ENCODE data around the gene NOTUM. TPM values are rescaled to one million over a fixed set of nuclear protein-coding genes. Genes with fewer than 3 reads are reported as not detected.

The NOTUM gene
- total and polyA plus RNA-seq, 2 experiments from 2014 or later, result 0.29 to 1.6 TPM

DNA sequence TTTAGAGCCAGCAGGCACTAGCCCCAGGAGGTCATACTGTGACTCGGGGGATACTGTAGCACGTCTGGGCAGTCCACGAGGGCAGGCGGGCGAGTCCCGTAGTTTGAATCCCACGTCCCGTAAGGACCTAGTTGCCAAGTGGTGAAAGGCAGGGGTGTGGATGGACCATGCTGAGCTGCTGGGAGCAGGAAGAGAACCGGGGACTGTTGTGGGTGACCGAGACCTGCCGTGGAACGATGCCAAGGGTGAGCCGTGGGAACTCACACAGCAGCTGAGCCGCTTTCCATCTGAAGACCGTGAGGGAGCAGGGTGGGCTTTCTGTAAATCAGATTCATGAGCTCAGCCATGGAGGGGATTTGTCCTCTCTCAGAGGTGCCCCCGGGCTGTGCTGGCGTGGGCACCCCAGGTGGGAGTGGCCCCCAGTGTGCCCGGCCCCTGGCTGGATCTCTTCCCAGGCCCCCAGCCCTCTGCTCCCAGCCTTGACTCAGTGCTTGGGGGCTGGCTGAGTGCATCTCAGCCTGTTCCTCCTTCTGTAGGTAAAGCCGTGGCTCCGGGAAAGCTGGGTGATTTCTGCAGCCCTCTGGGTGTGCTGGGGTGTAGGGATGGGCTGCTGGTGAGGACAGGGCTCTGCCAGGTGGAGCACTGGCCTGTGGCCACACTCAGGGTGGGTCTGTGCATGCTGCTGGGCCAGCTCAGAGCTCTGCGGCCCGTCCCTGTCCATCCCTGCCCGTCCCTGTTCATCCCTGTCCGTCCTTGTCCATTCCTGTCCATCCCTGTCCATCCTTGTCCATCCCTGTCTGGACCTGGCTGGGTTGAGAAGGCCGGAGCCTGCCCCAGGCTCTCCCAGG lies 30.1 kb upstream of the NOTUM start:
- Histone ChIP-seq H3K4me3 (no peak overlapping the region), H3K27me3 (ENCODE audit: insufficient read depth) (no peaks in the 10 kb centered on the region), H3K79me2 (replicated peaks; ENCODE audit: insufficient read depth) (no peaks in the 10 kb centered on the region), H3K9me2 (ENCODE audit: insufficient read depth) (no peaks in the 10 kb centered on the region), H3K36me3 (ENCODE audit: insufficient read depth) (no peaks in the 10 kb centered on the region), H2AFZ (no peak overlapping the region), H3F3A (replicated peaks; ENCODE audit: low read depth) (0 out of 2 replicates have a peak, but pooled peaks cover 3% of the 10 kb centered on the region), H3K4me1 (ENCODE audit: insufficient read depth) (peaks cover 11% of the 10 kb centered on the region; the same call in 1 of the 2 replicates), H4K20me1 (replicated peaks; ENCODE audit: insufficient read depth) (peaks cover 6% of the 10 kb centered on the region), H3K27ac (ENCODE audit: low read depth) (no peak overlapping the region), H3K4me2 (no peak overlapping the region)
- Mint-ChIP-seq H3K4me1 (peaks cover 27% of the 10 kb centered on the region), H3K4me3 (peak overlapping the region; percentile 49; the same call in 1 of the 3 replicates), H3K9me3 (no peaks in the 10 kb centered on the region), H3K27ac (peak overlapping the region; percentile 35; the same call in 1 of the 2 replicates), H3K27me3 (ENCODE audit: insufficient read depth, low read depth, poor library complexity) (peaks cover 12% of the 10 kb centered on the region), H3K36me3 (ENCODE audit: low read depth) (peaks cover 14% of the 10 kb centered on the region)
- TF ChIP-seq NANOG (IDR thresholded peaks at IDR 0.05; ENCODE audit: borderline replicate concordance) (no peak), STAT1 (IDR thresholded peaks at IDR 0.05; ENCODE audit: unreplicated experiment) (no peak), JUNB (IDR thresholded peaks at IDR 0.05; ENCODE audit: unreplicated experiment) (no peak), POLR2AphosphoS5 (IDR thresholded peaks at IDR 0.05; ENCODE audit: low read depth) (no peak), ZNF114 (CRISPR knock-in tag; IDR thresholded peaks at IDR 0.05) (no peak), ZNF331 (CRISPR knock-in tag; IDR thresholded peaks at IDR 0.05; ENCODE audit: low read depth) (no peak), EZH2phosphoT487 (IDR thresholded peaks at IDR 0.05; ENCODE audit: unreplicated experiment) (no peak), CREB1 (CRISPR knock-in tag; IDR thresholded peaks at IDR 0.05; ENCODE audit: low read depth) (no peak)
- TF ChIP-seq, protein P1, sequence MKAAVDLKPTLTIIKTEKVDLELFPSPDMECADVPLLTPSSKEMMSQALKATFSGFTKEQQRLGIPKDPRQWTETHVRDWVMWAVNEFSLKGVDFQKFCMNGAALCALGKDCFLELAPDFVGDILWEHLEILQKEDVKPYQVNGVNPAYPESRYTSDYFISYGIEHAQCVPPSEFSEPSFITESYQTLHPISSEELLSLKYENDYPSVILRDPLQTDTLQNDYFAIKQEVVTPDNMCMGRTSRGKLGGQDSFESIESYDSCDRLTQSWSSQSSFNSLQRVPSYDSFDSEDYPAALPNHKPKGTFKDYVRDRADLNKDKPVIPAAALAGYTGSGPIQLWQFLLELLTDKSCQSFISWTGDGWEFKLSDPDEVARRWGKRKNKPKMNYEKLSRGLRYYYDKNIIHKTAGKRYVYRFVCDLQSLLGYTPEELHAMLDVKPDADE (IDR thresholded peaks at IDR 0.05), result no peak
- TF ChIP-seq, protein P2, sequence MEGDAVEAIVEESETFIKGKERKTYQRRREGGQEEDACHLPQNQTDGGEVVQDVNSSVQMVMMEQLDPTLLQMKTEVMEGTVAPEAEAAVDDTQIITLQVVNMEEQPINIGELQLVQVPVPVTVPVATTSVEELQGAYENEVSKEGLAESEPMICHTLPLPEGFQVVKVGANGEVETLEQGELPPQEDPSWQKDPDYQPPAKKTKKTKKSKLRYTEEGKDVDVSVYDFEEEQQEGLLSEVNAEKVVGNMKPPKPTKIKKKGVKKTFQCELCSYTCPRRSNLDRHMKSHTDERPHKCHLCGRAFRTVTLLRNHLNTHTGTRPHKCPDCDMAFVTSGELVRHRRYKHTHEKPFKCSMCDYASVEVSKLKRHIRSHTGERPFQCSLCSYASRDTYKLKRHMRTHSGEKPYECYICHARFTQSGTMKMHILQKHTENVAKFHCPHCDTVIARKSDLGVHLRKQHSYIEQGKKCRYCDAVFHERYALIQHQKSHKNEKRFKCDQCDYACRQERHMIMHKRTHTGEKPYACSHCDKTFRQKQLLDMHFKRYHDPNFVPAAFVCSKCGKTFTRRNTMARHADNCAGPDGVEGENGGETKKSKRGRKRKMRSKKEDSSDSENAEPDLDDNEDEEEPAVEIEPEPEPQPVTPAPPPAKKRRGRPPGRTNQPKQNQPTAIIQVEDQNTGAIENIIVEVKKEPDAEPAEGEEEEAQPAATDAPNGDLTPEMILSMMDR (conservative IDR thresholded peaks at IDR 0.05; ENCODE audit: low read depth in 2 of 2), result no peak
- TF ChIP-seq, protein P3, sequence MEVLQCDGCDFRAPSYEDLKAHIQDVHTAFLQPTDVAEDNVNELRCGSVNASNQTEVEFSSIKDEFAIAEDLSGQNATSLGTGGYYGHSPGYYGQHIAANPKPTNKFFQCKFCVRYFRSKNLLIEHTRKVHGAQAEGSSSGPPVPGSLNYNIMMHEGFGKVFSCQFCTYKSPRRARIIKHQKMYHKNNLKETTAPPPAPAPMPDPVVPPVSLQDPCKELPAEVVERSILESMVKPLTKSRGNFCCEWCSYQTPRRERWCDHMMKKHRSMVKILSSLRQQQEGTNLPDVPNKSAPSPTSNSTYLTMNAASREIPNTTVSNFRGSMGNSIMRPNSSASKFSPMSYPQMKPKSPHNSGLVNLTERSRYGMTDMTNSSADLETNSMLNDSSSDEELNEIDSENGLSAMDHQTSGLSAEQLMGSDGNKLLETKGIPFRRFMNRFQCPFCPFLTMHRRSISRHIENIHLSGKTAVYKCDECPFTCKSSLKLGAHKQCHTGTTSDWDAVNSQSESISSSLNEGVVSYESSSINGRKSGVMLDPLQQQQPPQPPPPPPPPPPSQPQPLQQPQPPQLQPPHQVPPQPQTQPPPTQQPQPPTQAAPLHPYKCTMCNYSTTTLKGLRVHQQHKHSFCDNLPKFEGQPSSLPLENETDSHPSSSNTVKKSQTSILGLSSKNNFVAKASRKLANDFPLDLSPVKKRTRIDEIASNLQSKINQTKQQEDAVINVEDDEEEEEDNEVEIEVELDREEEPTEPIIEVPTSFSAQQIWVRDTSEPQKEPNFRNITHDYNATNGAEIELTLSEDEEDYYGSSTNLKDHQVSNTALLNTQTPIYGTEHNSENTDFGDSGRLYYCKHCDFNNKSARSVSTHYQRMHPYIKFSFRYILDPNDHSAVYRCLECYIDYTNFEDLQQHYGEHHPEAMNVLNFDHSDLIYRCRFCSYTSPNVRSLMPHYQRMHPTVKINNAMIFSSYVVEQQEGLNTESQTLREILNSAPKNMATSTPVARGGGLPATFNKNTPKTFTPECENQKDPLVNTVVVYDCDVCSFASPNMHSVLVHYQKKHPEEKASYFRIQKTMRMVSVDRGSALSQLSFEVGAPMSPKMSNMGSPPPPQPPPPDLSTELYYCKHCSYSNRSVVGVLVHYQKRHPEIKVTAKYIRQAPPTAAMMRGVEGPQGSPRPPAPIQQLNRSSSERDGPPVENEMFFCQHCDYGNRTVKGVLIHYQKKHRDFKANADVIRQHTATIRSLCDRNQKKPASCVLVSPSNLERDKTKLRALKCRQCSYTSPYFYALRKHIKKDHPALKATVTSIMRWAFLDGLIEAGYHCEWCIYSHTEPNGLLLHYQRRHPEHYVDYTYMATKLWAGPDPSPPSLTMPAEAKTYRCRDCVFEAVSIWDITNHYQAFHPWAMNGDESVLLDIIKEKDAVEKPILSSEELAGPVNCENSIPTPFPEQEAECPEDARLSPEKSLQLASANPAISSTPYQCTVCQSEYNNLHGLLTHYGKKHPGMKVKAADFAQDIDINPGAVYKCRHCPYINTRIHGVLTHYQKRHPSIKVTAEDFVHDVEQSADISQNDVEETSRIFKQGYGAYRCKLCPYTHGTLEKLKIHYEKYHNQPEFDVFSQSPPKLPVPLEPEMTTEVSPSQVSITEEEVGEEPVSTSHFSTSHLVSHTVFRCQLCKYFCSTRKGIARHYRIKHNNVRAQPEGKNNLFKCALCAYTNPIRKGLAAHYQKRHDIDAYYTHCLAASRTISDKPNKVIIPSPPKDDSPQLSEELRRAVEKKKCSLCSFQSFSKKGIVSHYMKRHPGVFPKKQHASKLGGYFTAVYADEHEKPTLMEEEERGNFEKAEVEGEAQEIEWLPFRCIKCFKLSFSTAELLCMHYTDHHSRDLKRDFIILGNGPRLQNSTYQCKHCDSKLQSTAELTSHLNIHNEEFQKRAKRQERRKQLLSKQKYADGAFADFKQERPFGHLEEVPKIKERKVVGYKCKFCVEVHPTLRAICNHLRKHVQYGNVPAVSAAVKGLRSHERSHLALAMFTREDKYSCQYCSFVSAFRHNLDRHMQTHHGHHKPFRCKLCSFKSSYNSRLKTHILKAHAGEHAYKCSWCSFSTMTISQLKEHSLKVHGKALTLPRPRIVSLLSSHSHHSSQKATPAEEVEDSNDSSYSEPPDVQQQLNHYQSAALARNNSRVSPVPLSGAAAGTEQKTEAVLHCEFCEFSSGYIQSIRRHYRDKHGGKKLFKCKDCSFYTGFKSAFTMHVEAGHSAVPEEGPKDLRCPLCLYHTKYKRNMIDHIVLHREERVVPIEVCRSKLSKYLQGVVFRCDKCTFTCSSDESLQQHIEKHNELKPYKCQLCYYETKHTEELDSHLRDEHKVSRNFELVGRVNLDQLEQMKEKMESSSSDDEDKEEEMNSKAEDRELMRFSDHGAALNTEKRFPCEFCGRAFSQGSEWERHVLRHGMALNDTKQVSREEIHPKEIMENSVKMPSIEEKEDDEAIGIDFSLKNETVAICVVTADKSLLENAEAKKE (CRISPR knock-in tag; IDR thresholded peaks at IDR 0.05), result no peak
- TF ChIP-seq, protein P4, sequence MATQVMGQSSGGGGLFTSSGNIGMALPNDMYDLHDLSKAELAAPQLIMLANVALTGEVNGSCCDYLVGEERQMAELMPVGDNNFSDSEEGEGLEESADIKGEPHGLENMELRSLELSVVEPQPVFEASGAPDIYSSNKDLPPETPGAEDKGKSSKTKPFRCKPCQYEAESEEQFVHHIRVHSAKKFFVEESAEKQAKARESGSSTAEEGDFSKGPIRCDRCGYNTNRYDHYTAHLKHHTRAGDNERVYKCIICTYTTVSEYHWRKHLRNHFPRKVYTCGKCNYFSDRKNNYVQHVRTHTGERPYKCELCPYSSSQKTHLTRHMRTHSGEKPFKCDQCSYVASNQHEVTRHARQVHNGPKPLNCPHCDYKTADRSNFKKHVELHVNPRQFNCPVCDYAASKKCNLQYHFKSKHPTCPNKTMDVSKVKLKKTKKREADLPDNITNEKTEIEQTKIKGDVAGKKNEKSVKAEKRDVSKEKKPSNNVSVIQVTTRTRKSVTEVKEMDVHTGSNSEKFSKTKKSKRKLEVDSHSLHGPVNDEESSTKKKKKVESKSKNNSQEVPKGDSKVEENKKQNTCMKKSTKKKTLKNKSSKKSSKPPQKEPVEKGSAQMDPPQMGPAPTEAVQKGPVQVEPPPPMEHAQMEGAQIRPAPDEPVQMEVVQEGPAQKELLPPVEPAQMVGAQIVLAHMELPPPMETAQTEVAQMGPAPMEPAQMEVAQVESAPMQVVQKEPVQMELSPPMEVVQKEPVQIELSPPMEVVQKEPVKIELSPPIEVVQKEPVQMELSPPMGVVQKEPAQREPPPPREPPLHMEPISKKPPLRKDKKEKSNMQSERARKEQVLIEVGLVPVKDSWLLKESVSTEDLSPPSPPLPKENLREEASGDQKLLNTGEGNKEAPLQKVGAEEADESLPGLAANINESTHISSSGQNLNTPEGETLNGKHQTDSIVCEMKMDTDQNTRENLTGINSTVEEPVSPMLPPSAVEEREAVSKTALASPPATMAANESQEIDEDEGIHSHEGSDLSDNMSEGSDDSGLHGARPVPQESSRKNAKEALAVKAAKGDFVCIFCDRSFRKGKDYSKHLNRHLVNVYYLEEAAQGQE (IDR thresholded peaks at IDR 0.05; ENCODE audit: unreplicated experiment), result no peak
- DNase-seq (ENCODE audit: low spot score), result no peak
- peak; percentile 2; the same call in 1 of the 3 replicates for ATAC-seq

Data from GM23338 (cell line).